Stimulated activated naive CD8-positive, alpha-beta T cell treated with anti-CD3 and anti-CD28 coated beads, Interleukin-15, amount 100 ng/mL, for 72 hours (primary cell): ENCODE results near the gene MAP9.
"Not testable (repeated sequence)": the region's sequence is repeated elsewhere in the genome, so short reads cannot be mapped to it uniquely, and the experiment has no call there.

Experiments used
- ATAC-seq: fragments of 150-1000 bp; cut with Tn5 transposase; 2 replicates; pipeline ENCODE4 v1.10.0; 2021; ENCODE audit warnings: mild to moderate bottlenecking, moderate library complexity
- DNase-seq, 2 donors: peaks; one replicate each; pipeline ENCODE4 v3.0.0; 2021 to 2022
- H3K27ac Mint-ChIP-seq, 2 donors: one replicate each; pipeline ENCODE4 v1.8.0; 2022; ENCODE audit warnings: mild to moderate bottlenecking in 2 of 2, mixed read lengths in 2 of 2, moderate library complexity in 2 of 2
- H3K27me3 Mint-ChIP-seq: one replicate; pipeline ENCODE4 v1.8.0; 2022; ENCODE audit warnings: mixed read lengths
- H3K4me1 Mint-ChIP-seq: one replicate; pipeline ENCODE4 v1.8.0; 2022; ENCODE audit warnings: mild to moderate bottlenecking, mixed read lengths
- H3K4me3 Mint-ChIP-seq, 2 donors: one replicate each; pipeline ENCODE4 v1.8.0; 2022; ENCODE audit warnings: mild to moderate bottlenecking in 2 of 2, mixed read lengths in 2 of 2, moderate library complexity in 1 of 2
- H3K9me3 Mint-ChIP-seq, 2 donors: one replicate each; pipeline ENCODE4 v1.8.0; 2022; ENCODE audit warnings: mixed read lengths in 2 of 2

MAP9 gene

GRCh38 chr4:155376387-155377268, at the start of gene MAP9:
MAP9 (minus strand) TSS chr4:155376965; CDS start chr4:155375850, 1,115 bp downstream.
- peak; percentile 96 for ATAC-seq
- H3K4me3 Mint-ChIP-seq: peak within 1 kb of the TSS; percentile 89 to 96
- H3K27me3 Mint-ChIP-seq: no peaks in the 10 kb centered on the region
- peak; percentile 87 to 95 for DNase-seq
- peaks cover 8% of the 10 kb centered on the region for H3K4me1 Mint-ChIP-seq
- H3K9me3 Mint-ChIP-seq: no peaks in the 10 kb centered on the region
- H3K27ac Mint-ChIP-seq: peak within 1 kb of the TSS; percentile 96

GRCh38 chr4:155424778-155425177, 48.0 kb upstream of the MAP9 start:
- H3K4me1 Mint-ChIP-seq, ATAC-seq, H3K4me3 Mint-ChIP-seq: not testable (repeated sequence)

GRCh38 chr4:155423671-155424070, 46.9 kb upstream of the MAP9 start:
- no peak overlapping the region for H3K4me3 Mint-ChIP-seq
- peaks cover 0 to 7% of the 10 kb centered on the region in 2 donors for H3K9me3 Mint-ChIP-seq
- no peaks in the 10 kb centered on the region for H3K4me1 Mint-ChIP-seq
- no peak overlapping the region for H3K27ac Mint-ChIP-seq
- DNase-seq (no peak), ATAC-seq (no peak)
- H3K27me3 Mint-ChIP-seq: peaks cover 10% of the 10 kb centered on the region

More at GRCh38 chr4:155424778-155425177, 48.0 kb upstream of the MAP9 start:
- DNase-seq, H3K27ac Mint-ChIP-seq, H3K9me3 Mint-ChIP-seq, H3K27me3 Mint-ChIP-seq: not testable (repeated sequence)

- Mint-ChIP-seq H3K27me3 (peaks cover 10% of the 10 kb centered on the region), H3K4me3 (no peak overlapping the region), H3K27ac (no peak overlapping the region), H3K4me1 (no peaks in the 10 kb centered on the region), H3K9me3 (peaks cover 0 to 7% of the 10 kb centered on the region in 2 donors)
- ATAC-seq (no peak), DNase-seq (no peak)
These were observed 42.5 kb upstream of the MAP9 start for GRCh38 chr4:155419266-155419665.

- no peaks in the 10 kb centered on the region for H3K4me1 Mint-ChIP-seq
- H3K27me3 Mint-ChIP-seq: peaks cover 6% of the 10 kb centered on the region
- ATAC-seq (no peak), DNase-seq (no peak)
- H3K4me3 Mint-ChIP-seq: no peak overlapping the region
- H3K27ac Mint-ChIP-seq: no peak overlapping the region
- no peaks in the 10 kb centered on the region for H3K9me3 Mint-ChIP-seq
These were observed 38.9 kb upstream of the MAP9 start for GRCh38 chr4:155415662-155416061.

GRCh38 chr4:155413451-155413850, 36.7 kb upstream of the MAP9 start:
- Mint-ChIP-seq H3K9me3 (no peaks in the 10 kb centered on the region), H3K4me3 (no peak overlapping the region), H3K27ac (no peak overlapping the region), H3K27me3 (peaks cover 10% of the 10 kb centered on the region), H3K4me1 (no peaks in the 10 kb centered on the region)
- ATAC-seq: no peak
- DNase-seq: no peak

GRCh38 chr4:155411546-155411945, 34.8 kb upstream of the MAP9 start:
- peaks cover 10% of the 10 kb centered on the region for H3K27me3 Mint-ChIP-seq
- no peaks in the 10 kb centered on the region for H3K4me1 Mint-ChIP-seq
- H3K9me3 Mint-ChIP-seq: no peaks in the 10 kb centered on the region
- no peak overlapping the region for H3K4me3 Mint-ChIP-seq
- ATAC-seq (no peak), DNase-seq (no peak)
- no peak overlapping the region for H3K27ac Mint-ChIP-seq

GRCh38 chr4:155408796-155409195, 32.0 kb upstream of the MAP9 start:
- H3K27me3 Mint-ChIP-seq: peaks cover 10% of the 10 kb centered on the region
- no peak overlapping the region for H3K27ac Mint-ChIP-seq
- no peaks in the 10 kb centered on the region for H3K4me1 Mint-ChIP-seq
- DNase-seq: no peak
- no peaks in the 10 kb centered on the region for H3K9me3 Mint-ChIP-seq
- ATAC-seq: no peak
- H3K4me3 Mint-ChIP-seq: no peak overlapping the region

GRCh38 chr4:155407480-155407879, 30.7 kb upstream of the MAP9 start:
- no peaks in the 10 kb centered on the region for H3K4me1 Mint-ChIP-seq
- no peak overlapping the region for H3K4me3 Mint-ChIP-seq
- no peak for ATAC-seq
- no peaks in the 10 kb centered on the region for H3K9me3 Mint-ChIP-seq
- H3K27ac Mint-ChIP-seq: no peak overlapping the region
- peaks cover 10% of the 10 kb centered on the region for H3K27me3 Mint-ChIP-seq
- DNase-seq: no peak

- Mint-ChIP-seq H3K9me3 (no peaks in the 10 kb centered on the region), H3K4me1 (no peaks in the 10 kb centered on the region), H3K27me3 (no peaks in the 10 kb centered on the region), H3K27ac (no peak overlapping the region), H3K4me3 (no peak overlapping the region)
- DNase-seq: no peak
- no peak for ATAC-seq
These were observed 28.3 kb upstream of the MAP9 start for GRCh38 chr4:155405059-155405458.

GRCh38 chr4:155403886-155404285, 27.1 kb upstream of the MAP9 start:
- Mint-ChIP-seq H3K27me3 (peaks cover 6% of the 10 kb centered on the region), H3K27ac (no peak overlapping the region), H3K4me3 (no peak overlapping the region), H3K4me1 (no peaks in the 10 kb centered on the region), H3K9me3 (no peaks in the 10 kb centered on the region)
- no peak for ATAC-seq
- no peak for DNase-seq

GRCh38 chr4:155402941-155403340, 26.2 kb upstream of the MAP9 start:
- no peaks in the 10 kb centered on the region for H3K4me1 Mint-ChIP-seq
- ATAC-seq: no peak

GRCh38 chr4:155400893-155401292, 24.1 kb upstream of the MAP9 start:
- Mint-ChIP-seq H3K4me3 (no peak overlapping the region), H3K27ac (no peak overlapping the region), H3K4me1 (no peaks in the 10 kb centered on the region), H3K27me3 (peaks cover 7% of the 10 kb centered on the region), H3K9me3 (no peaks in the 10 kb centered on the region)
- DNase-seq: no peak
- no peak for ATAC-seq

More at GRCh38 chr4:155402941-155403340, 26.2 kb upstream of the MAP9 start:
- H3K27ac Mint-ChIP-seq: no peak overlapping the region
- no peaks in the 10 kb centered on the region for H3K9me3 Mint-ChIP-seq
- no peak overlapping the region for H3K4me3 Mint-ChIP-seq
- DNase-seq: no peak
- H3K27me3 Mint-ChIP-seq: peaks cover 7% of the 10 kb centered on the region

- no peaks in the 10 kb centered on the region for H3K4me1 Mint-ChIP-seq
- no peaks in the 10 kb centered on the region for H3K9me3 Mint-ChIP-seq
- no peak overlapping the region for H3K4me3 Mint-ChIP-seq
These were observed 23.4 kb upstream of the MAP9 start for GRCh38 chr4:155399974-155400697.

GRCh38 chr4:155392481-155393184, 15.9 kb upstream of the MAP9 start:
- no peak overlapping the region for H3K4me3 Mint-ChIP-seq
- H3K9me3 Mint-ChIP-seq: no peaks in the 10 kb centered on the region
- H3K27me3 Mint-ChIP-seq: peaks cover 7% of the 10 kb centered on the region
- H3K4me1 Mint-ChIP-seq: no peaks in the 10 kb centered on the region
- no peak overlapping the region for H3K27ac Mint-ChIP-seq
- DNase-seq (no peak), ATAC-seq (no peak)

More at GRCh38 chr4:155399974-155400697, 23.4 kb upstream of the MAP9 start:
- DNase-seq (no peak), ATAC-seq (no peak)
- Mint-ChIP-seq H3K27me3 (peaks cover 7% of the 10 kb centered on the region), H3K27ac (no peak overlapping the region)
